Body of pancreas (tissue), 4 donors: ENCODE results near the gene TPST1.

Source experiments
- POLR2A ChIP-seq, 3 donors: fragments of 450-650 bp; IDR thresholded peaks; one replicate each; pipeline ENCODE4 v1.6.1; 2016; ENCODE audit warnings: antibody characterized with exemption in 3 of 3, mild to moderate bottlenecking in 2 of 3
- TF ChIP-seq, protein P1 (sequence below), 7 experiments: fragments of 450-650 bp in 4 of 7; fragments of 200-600 bp in 3 of 7; sonication (generic) in 3 of 7; IDR thresholded peaks; one replicate each; pipeline ENCODE4 v1.5.1; 2016 to 2019; ENCODE audit warnings: antibody characterized with exemption in 7 of 7

DNA sequence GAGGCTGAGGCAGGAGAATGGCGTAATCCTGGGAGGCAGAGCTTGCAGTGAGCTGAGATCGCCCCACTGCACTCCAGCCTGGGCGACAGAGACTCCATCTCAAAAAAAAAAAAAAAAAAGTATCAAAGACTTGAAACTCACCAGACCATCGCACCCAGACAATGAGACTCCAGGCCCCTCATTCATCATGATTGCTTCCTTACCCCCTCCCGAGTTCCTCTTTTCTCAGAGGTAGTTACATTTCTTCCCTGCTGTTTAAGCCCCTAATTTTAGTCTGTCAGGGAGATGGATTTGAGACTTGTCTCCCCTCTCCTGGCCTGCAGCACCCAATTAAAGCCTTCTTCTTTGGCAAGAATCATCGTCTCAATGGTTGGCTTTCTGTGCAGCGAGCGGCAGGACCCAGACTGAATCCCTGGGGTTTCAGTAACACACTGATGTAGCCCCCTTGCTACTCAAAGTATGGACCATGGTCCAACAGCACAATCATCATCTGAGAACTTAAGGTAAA is 19.4 kb upstream of the TPST1 start:
- TF ChIP-seq, protein P1, sequence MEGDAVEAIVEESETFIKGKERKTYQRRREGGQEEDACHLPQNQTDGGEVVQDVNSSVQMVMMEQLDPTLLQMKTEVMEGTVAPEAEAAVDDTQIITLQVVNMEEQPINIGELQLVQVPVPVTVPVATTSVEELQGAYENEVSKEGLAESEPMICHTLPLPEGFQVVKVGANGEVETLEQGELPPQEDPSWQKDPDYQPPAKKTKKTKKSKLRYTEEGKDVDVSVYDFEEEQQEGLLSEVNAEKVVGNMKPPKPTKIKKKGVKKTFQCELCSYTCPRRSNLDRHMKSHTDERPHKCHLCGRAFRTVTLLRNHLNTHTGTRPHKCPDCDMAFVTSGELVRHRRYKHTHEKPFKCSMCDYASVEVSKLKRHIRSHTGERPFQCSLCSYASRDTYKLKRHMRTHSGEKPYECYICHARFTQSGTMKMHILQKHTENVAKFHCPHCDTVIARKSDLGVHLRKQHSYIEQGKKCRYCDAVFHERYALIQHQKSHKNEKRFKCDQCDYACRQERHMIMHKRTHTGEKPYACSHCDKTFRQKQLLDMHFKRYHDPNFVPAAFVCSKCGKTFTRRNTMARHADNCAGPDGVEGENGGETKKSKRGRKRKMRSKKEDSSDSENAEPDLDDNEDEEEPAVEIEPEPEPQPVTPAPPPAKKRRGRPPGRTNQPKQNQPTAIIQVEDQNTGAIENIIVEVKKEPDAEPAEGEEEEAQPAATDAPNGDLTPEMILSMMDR (IDR thresholded peaks at IDR 0.05) = no peak
- no peak for TF ChIP-seq POLR2A (IDR thresholded peaks at IDR 0.05)
